ENCODE results near the gene VWF. TPM values are rescaled to one million over a fixed set of nuclear protein-coding genes. Genes with fewer than 3 reads are reported as not detected.

The VWF gene
- total and polyA plus RNA-seq, 2 donors (not counting 3 experiments of a cell fraction or from before 2014, with no cell fraction given), result 1,041 to 2,328 TPM

- Histone ChIP-seq H3K27ac (ENCODE audit: insufficient read depth, low read depth, low read length) (no peak overlapping the region), H3K9me1 (replicated peaks; ENCODE audit: control insufficient read depth, extremely low read depth, insufficient read depth, low read length) (no peaks in the 10 kb centered on the region), H3K79me2 (ENCODE audit: control insufficient read depth, insufficient read depth, low read length) (peaks cover 8% of the 10 kb centered on the region), H3K27me3 (ENCODE audit: control insufficient read depth in 2 of 2, insufficient read depth in 2 of 2, low read length in 2 of 2) (no peaks in the 10 kb centered on the region), H2AFZ (ENCODE audit: low read depth, low read length) (no peak overlapping the region), H3K4me1 (ENCODE audit: control insufficient read depth, extremely low read depth, insufficient read depth, low read length) (no peaks in the 10 kb centered on the region), H3K4me2 (ENCODE audit: insufficient read depth, low read length) (no peak overlapping the region), H4K20me1 (replicated peaks; ENCODE audit: control insufficient read depth, extremely low read depth, insufficient read depth, low read length) (no peaks in the 10 kb centered on the region), H3K9me3 (replicated peaks; ENCODE audit: control insufficient read depth, insufficient read depth, low read length) (no peaks in the 10 kb centered on the region), H3K9ac (replicated peaks; ENCODE audit: extremely low read depth, insufficient read depth, low read length) (no peak overlapping the region), H3K36me3 (ENCODE audit: control insufficient read depth in 2 of 2, extremely low read depth in 1 of 2, insufficient read depth in 2 of 2, low read length in 2 of 2) (peaks cover 69 to 80% of the 10 kb centered on the region in 2 experiments), H3K4me3 (replicated peaks in 1 of 3; ENCODE audit: insufficient read depth in 1 of 3, low read depth in 1 of 3, low read length in 3 of 3) (no peak overlapping the region)
- CTCF ChIA-PET, result interaction anchor here (2.4 to 4.1 kb wide), 2 partner anchors 17 to 48 kb away, joined by 8 to 60 read pairs; no protein-coding TSS in a partner anchor
- no TSS peak for BruUV-seq (replicated peaks)
- intact Hi-C loops (cut with micrococcal nuclease) (no loop called here), dilution Hi-C loops (cut with MboI; ENCODE audit: extremely low pct_ligation_motif_present, low sequenced_read_pairs) (no loop called here)
- POLR2A ChIA-PET, result no interaction called here
- DNase-seq (ENCODE audit: low read depth, low spot score) (no peak), FAIRE-seq (no peak)
- no peak for TF ChIP-seq MYC (IDR thresholded peaks at IDR 0.05; ENCODE audit: low read depth, low read length)
- TF ChIP-seq POLR2AphosphoS5 (IDR thresholded peaks at IDR 0.05; ENCODE audit: insufficient read depth, low read depth, low read length), result peak; percentile 10
- TF ChIP-seq EZH2 (IDR thresholded peaks at IDR 0.05; ENCODE audit: borderline replicate concordance, low read depth, low read length, severe bottlenecking), result no peak
These were observed 88.0 kb downstream of the VWF start for GRCh38 chr12:6036509-6036908.

GRCh38 chr12:6034596-6034995, 89.9 kb downstream of the VWF start:
- no peak for DNase-seq (ENCODE audit: low read depth, low spot score)
- H3K79me2 ChIP-seq (ENCODE audit: control insufficient read depth, insufficient read depth, low read length), result peaks cover 8% of the 10 kb centered on the region
- intact Hi-C loops (cut with micrococcal nuclease), result no loop called here
- H2AFZ ChIP-seq (ENCODE audit: low read depth, low read length), result no peak overlapping the region
- ChIA-PET POLR2A (no interaction called here), CTCF (no interaction called here)
- no peak overlapping the region for H3K9ac ChIP-seq (replicated peaks; ENCODE audit: extremely low read depth, insufficient read depth, low read length)
- dilution Hi-C loops (cut with MboI; ENCODE audit: extremely low pct_ligation_motif_present, low sequenced_read_pairs), result no loop called here
- FAIRE-seq, result peak; percentile 46
- no peaks in the 10 kb centered on the region for H3K9me3 ChIP-seq (replicated peaks; ENCODE audit: control insufficient read depth, insufficient read depth, low read length)
- H3K27ac ChIP-seq (ENCODE audit: insufficient read depth, low read depth, low read length), result no peak overlapping the region
- H3K9me1 ChIP-seq (replicated peaks; ENCODE audit: control insufficient read depth, extremely low read depth, insufficient read depth, low read length), result no peaks in the 10 kb centered on the region
- H3K27me3 ChIP-seq (ENCODE audit: control insufficient read depth in 2 of 2, insufficient read depth in 2 of 2, low read length in 2 of 2), result no peaks in the 10 kb centered on the region
- BruUV-seq (replicated peaks), result no TSS peak
- peaks cover 68 to 85% of the 10 kb centered on the region in 2 experiments for H3K36me3 ChIP-seq (ENCODE audit: control insufficient read depth in 2 of 2, extremely low read depth in 1 of 2, insufficient read depth in 2 of 2, low read length in 2 of 2)
- H3K4me2 ChIP-seq (ENCODE audit: insufficient read depth, low read length), result no peak overlapping the region
- no peaks in the 10 kb centered on the region for H4K20me1 ChIP-seq (replicated peaks; ENCODE audit: control insufficient read depth, extremely low read depth, insufficient read depth, low read length)
- H3K4me3 ChIP-seq (replicated peaks in 1 of 3; ENCODE audit: insufficient read depth in 1 of 3, low read depth in 1 of 3, low read length in 3 of 3), result no peak overlapping the region
- H3K4me1 ChIP-seq (ENCODE audit: control insufficient read depth, extremely low read depth, insufficient read depth, low read length), result no peaks in the 10 kb centered on the region
- TF ChIP-seq JUN (IDR thresholded peaks at IDR 0.05; ENCODE audit: borderline replicate concordance, insufficient read depth, insufficient read length, low read depth) (no peak), CTCF (IDR thresholded peaks at IDR 0.05; ENCODE audit: extremely low read depth in 1 of 2, insufficient read depth in 1 of 2, low read depth in 1 of 2, low read length in 2 of 2) (no peak), MYC (IDR thresholded peaks at IDR 0.05; ENCODE audit: low read depth, low read length) (no peak), POLR2AphosphoS5 (IDR thresholded peaks at IDR 0.05; ENCODE audit: insufficient read depth, low read depth, low read length) (no peak), EZH2 (IDR thresholded peaks at IDR 0.05; ENCODE audit: borderline replicate concordance, low read depth, low read length, severe bottlenecking) (no peak), GATA2 (IDR thresholded peaks at IDR 0.05; ENCODE audit: insufficient read depth, insufficient read length, low read depth, low read length) (no peak)

Data from endothelial cell of umbilical vein (primary cell).